NCI-H1048 (cell line): ENCODE results near the gene PCLO.
"Not testable (repeated sequence)": the region's sequence is repeated elsewhere in the genome, so short reads cannot be mapped to it uniquely, and the experiment has no call there.

Experiments used
- DNase-seq: peaks from one replicate; lab custom pipeline; 2025; lab: John Stamatoyannopoulos, UW

The PCLO gene

GRCh38 chr7:83141927-83142326 lies 20.8 kb downstream of the PCLO start:
- DNase-seq = no peak

- DNase-seq = no peak
These were observed 31.8 kb downstream of the PCLO start for GRCh38 chr7:83130623-83131545.

GRCh38 chr7:83130191-83130590 lies 32.5 kb downstream of the PCLO start:
- DNase-seq = no peak

- DNase-seq = no peak
These were observed 43.2 kb downstream of the PCLO start for GRCh38 chr7:83119494-83119893.

GRCh38 chr7:83119026-83119382 lies 43.7 kb downstream of the PCLO start:
- DNase-seq = no peak

GRCh38 chr7:83118347-83119025 lies 44.2 kb downstream of the PCLO start:
- no peak for DNase-seq

- no peak for DNase-seq
These were observed 45.2 kb downstream of the PCLO start for GRCh38 chr7:83117466-83117865.

- DNase-seq = no peak
These were observed 51.3 kb downstream of the PCLO start for GRCh38 chr7:83111391-83111790.

GRCh38 chr7:83109352-83109751 lies 53.3 kb downstream of the PCLO start:
- DNase-seq = no peak

- no peak for DNase-seq
These were observed 56.7 kb downstream of the PCLO start for GRCh38 chr7:83105948-83106347.

GRCh38 chr7:83105063-83105462 lies 57.6 kb downstream of the PCLO start:
- DNase-seq = no peak

- no peak for DNase-seq
These were observed 61.2 kb downstream of the PCLO start for GRCh38 chr7:83101530-83101929.

- no peak for DNase-seq
These were observed 66.6 kb downstream of the PCLO start for GRCh38 chr7:83096065-83096580.

- DNase-seq = no peak
These were observed 77.4 kb downstream of the PCLO start for GRCh38 chr7:83085299-83085698.

GRCh38 chr7:83079879-83080278 lies 82.8 kb downstream of the PCLO start:
- not testable (repeated sequence) for DNase-seq

GRCh38 chr7:83077328-83077727 lies 85.4 kb downstream of the PCLO start:
- no peak for DNase-seq

- DNase-seq = no peak
These were observed 89.8 kb downstream of the PCLO start for GRCh38 chr7:83072576-83073517.

GRCh38 chr7:83065714-83066113 lies 97.0 kb downstream of the PCLO start:
- DNase-seq = no peak

GRCh38 chr7:83060218-83060617 lies 102.5 kb downstream of the PCLO start:
- DNase-seq = no peak

GRCh38 chr7:83058667-83059066 lies 104.0 kb downstream of the PCLO start:
- no peak for DNase-seq

GRCh38 chr7:83055197-83055596 lies 107.5 kb downstream of the PCLO start:
- DNase-seq = no peak

- DNase-seq = no peak
These were observed 108.2 kb downstream of the PCLO start for GRCh38 chr7:83054472-83054871.
